Measurements from ENCODE around the gene RAB8B. TPM values are rescaled to one million over a fixed set of nuclear protein-coding genes. Genes with fewer than 3 reads are reported as not detected.

The RAB8B gene
- total and polyA plus RNA-seq, 7 donors: 6.5 to 30.4 (median 21.7) TPM

DNA sequence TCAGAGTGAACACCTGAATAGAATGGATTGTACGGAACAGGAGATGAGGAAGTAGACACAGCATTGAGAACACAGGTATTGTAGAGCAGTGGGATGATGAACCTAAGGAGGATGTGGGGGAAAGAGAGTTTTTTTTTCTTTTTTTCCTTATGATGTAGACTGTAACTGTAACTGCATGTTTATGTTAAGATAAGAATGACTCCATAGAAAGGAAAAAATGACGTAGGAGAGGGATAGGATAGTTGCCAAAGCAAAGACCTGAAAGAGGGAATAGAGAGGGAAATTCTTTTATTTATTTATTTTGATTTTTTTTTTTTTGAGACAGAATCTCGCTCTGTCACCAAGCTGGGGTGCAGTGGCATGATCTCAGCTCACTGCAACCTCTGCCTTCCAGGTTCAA, 121.2 kb downstream of the RAB8B start:
- TF ChIP-seq POLR2A (IDR thresholded peaks at IDR 0.05): no peak
- no peak for TF ChIP-seq POLR2AphosphoS5 (IDR thresholded peaks at IDR 0.05)
- TF ChIP-seq, protein P1, sequence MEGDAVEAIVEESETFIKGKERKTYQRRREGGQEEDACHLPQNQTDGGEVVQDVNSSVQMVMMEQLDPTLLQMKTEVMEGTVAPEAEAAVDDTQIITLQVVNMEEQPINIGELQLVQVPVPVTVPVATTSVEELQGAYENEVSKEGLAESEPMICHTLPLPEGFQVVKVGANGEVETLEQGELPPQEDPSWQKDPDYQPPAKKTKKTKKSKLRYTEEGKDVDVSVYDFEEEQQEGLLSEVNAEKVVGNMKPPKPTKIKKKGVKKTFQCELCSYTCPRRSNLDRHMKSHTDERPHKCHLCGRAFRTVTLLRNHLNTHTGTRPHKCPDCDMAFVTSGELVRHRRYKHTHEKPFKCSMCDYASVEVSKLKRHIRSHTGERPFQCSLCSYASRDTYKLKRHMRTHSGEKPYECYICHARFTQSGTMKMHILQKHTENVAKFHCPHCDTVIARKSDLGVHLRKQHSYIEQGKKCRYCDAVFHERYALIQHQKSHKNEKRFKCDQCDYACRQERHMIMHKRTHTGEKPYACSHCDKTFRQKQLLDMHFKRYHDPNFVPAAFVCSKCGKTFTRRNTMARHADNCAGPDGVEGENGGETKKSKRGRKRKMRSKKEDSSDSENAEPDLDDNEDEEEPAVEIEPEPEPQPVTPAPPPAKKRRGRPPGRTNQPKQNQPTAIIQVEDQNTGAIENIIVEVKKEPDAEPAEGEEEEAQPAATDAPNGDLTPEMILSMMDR (IDR thresholded peaks at IDR 0.05): no peak
- no peak for TF ChIP-seq EP300 (IDR thresholded peaks at IDR 0.05)
- H3K9me3 ChIP-seq: no peaks in the 10 kb centered on the region
- WGBS, 2 donors: 72 to 85% methylated on average over 3 of the region's 3 CpGs
- H3K36me3 ChIP-seq: peaks cover 0 to 11% (median 7%) of the 10 kb centered on the region in 4 donors
- DNase-seq: no peak
- intact Hi-C loops (cut with DNase I): no loop called here
- no peaks in the 10 kb centered on the region for H3K4me1 ChIP-seq
- H3K27me3 ChIP-seq: no peaks in the 10 kb centered on the region
- H3K4me3 ChIP-seq: no peak overlapping the region
- no peak overlapping the region for H3K27ac ChIP-seq

DNA sequence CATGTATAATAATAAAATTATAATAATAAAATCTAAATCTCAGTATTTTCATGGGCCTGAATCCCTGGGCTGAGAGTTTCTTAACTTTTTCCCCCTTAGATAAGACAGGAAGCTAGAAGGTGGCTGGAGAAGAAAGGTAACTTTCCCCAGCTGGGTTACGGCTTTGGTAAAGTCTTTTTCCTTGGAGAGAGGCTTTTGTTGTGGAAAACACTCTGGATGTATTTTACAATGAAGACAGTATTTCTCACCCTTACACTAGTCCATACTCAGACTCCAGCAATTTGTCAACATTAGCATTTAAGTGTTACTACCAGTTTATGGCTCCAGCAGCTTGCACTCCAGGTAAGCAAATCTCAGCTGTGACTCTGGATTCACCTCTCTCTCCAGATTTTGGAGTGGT, 122.9 kb downstream of the RAB8B start:
- TF ChIP-seq, protein P1 (IDR thresholded peaks at IDR 0.05): no peak
- TF ChIP-seq POLR2A (IDR thresholded peaks at IDR 0.05): no peak
- TF ChIP-seq EP300 (IDR thresholded peaks at IDR 0.05): no peak
- no peak for TF ChIP-seq POLR2AphosphoS5 (IDR thresholded peaks at IDR 0.05)
- H3K4me1 ChIP-seq: no peaks in the 10 kb centered on the region
- intact Hi-C loops (cut with DNase I): no loop called here

DNA sequence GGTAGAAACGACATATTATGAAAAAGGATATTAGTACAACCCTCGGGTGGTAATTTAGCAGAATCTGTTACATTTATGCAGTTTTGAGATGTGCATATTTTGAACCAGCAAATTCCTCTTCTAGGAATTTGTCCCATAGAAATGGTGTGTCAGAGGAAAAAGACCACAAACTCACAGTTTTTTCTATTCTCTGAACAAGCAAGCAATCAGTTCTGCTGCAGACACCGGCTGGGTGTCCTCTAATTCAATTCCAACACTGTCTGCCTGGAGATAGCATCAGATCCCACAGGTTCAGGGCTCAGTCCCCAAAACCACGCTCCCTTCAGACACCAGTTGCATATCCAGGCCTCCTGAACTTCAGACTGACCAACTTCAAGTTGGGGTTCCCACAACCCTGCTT, 124.4 kb downstream of the RAB8B start:
- intact Hi-C loops (cut with DNase I): no loop called here
- no peak overlapping the region for H3K4me3 ChIP-seq
- H3K36me3 ChIP-seq: no peaks in the 10 kb centered on the region
- TF ChIP-seq EP300 (IDR thresholded peaks at IDR 0.05) (no peak), POLR2A (IDR thresholded peaks at IDR 0.05) (no peak), POLR2AphosphoS5 (IDR thresholded peaks at IDR 0.05) (no peak)
- TF ChIP-seq, protein P1 (IDR thresholded peaks at IDR 0.05): no peak
- no peaks in the 10 kb centered on the region for H3K27me3 ChIP-seq
- 89 to 97% methylated on average over 4 of the region's 4 CpGs for WGBS, 2 donors
- no peaks in the 10 kb centered on the region for H3K9me3 ChIP-seq
- H3K27ac ChIP-seq: no peak overlapping the region
- DNase-seq: no peak
- H3K4me1 ChIP-seq: no peaks in the 10 kb centered on the region

More for the DNA sequence above, 122.9 kb downstream of the RAB8B start:
- Histone ChIP-seq H3K27ac (no peak overlapping the region), H3K4me3 (no peak overlapping the region), H3K36me3 (no peaks in the 10 kb centered on the region), H3K27me3 (no peaks in the 10 kb centered on the region), H3K9me3 (no peaks in the 10 kb centered on the region)
- 93 to 95% methylated on average over 1 of the region's 1 CpG for WGBS, 2 donors
- DNase-seq: no peak

DNA sequence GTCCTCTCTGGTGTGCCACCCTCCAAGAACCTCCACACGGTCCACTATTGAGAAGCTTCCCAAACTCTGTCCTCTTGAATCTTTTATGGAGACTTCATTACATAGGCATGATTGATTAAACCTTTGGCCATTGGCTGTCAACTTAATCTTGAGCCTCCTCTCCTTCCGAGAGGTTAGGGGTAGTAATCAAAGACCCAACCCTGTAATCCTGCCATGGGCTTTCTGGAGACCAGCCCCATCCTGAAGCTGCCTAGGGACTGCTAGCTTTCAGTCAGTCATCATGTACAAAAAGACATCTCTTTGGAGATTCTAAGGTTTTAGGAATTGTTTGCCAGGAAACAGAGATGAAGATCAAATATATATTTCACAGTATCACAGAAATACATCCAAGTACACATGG, 125.0 kb downstream of the RAB8B start:
- 77 to 83% methylated on average over 2 of the region's 2 CpGs for WGBS, 2 donors
- Histone ChIP-seq H3K9me3 (no peaks in the 10 kb centered on the region), H3K27ac (no peak overlapping the region), H3K4me3 (no peak overlapping the region), H3K4me1 (no peaks in the 10 kb centered on the region), H3K36me3 (no peaks in the 10 kb centered on the region), H3K27me3 (no peaks in the 10 kb centered on the region)
- no peak for DNase-seq
- intact Hi-C loops (cut with DNase I): no loop called here
- no peak for TF ChIP-seq POLR2AphosphoS5 (IDR thresholded peaks at IDR 0.05)
- TF ChIP-seq EP300 (IDR thresholded peaks at IDR 0.05): no peak
- TF ChIP-seq, protein P1 (IDR thresholded peaks at IDR 0.05): no peak
- no peak for TF ChIP-seq POLR2A (IDR thresholded peaks at IDR 0.05)

Other genes starting within 250 kb of the RAB8B start
- gene TPM1, start 146.9 kb upstream of the RAB8B start, total RNA-seq: 1,000 to 10,000 TPM; 2,634 to 4,179 (median 3,850) TPM
- gene TPM1, start 146.9 kb upstream of the RAB8B start, polyA plus RNA-seq: 100 to 1,000 TPM; 438 to 950 (median 563) TPM
- gene LACTB, start 67.7 kb upstream of the RAB8B start, total RNA-seq: 10 to 100 TPM in 1 of 4 donors, 1 to 10 TPM in 3; 7.2 to 11.2 (median 8.4) TPM
- gene LACTB, start 67.7 kb upstream of the RAB8B start, polyA plus RNA-seq: 10 to 100 TPM; 14.9 to 32.4 (median 21.6) TPM
- gene RPS27L, start 32.1 kb upstream of the RAB8B start, total RNA-seq: 100 to 1,000 TPM in 2 of 4 donors, 10 to 100 TPM in 2; 63.3 to 200 (median 143) TPM
- 100 to 1,000 TPM; 172 to 417 (median 405) TPM for gene RPS27L, start 32.1 kb upstream of the RAB8B start, polyA plus RNA-seq
- gene APH1B, start 88.0 kb downstream of the RAB8B start, total RNA-seq: 10 to 100 TPM in 2 of 4 donors, 1 to 10 TPM in 2; 7.9 to 11.0 (median 9.9) TPM
- 1 to 10 TPM; 1.8 to 6.9 (median 5.9) TPM for gene APH1B, start 88.0 kb downstream of the RAB8B start, polyA plus RNA-seq
- gene CA12, start 192.2 kb downstream of the RAB8B start, total RNA-seq: 1 to 10 TPM in 2 of 4 donors, under 1 TPM in 2; 0.14 to 2.2 (median 1.3) TPM
- 10 to 100 TPM; 21.0 to 76.2 (median 29.4) TPM for gene CA12, start 192.2 kb downstream of the RAB8B start, polyA plus RNA-seq